Cardiac fibroblast (primary cell): ENCODE results near the gene COPS7A.
"Not testable (repeated sequence)": the region's sequence is repeated elsewhere in the genome, so short reads cannot be mapped to it uniquely, and the experiment has no call there.

Experiments used
- DNase-seq, 2 donors: peaks; one replicate each; pipeline versions ENCODE4 v3.0.0 to v3.0.0-alpha.2; 2010; ENCODE audit warnings: low read depth in 2 of 2
- H3K4me3 ChIP-seq, 2 donors: replicated peaks in 1 of 2; 1 replicate in 1 of 2; 2 replicates in 1 of 2; pipeline ENCODE4 v1.5.1; 2011; ENCODE audit warnings: low read depth in 2 of 2, low read length in 2 of 2, mild to moderate bottlenecking in 2 of 2, moderate library complexity in 1 of 2
- CTCF ChIP-seq: IDR thresholded peaks from one replicate; pipeline ENCODE4 v1.5.1; 2011; ENCODE audit warnings: low read depth, mild to moderate bottlenecking, low read length, inconsistent platforms

Gene COPS7A

DNA sequence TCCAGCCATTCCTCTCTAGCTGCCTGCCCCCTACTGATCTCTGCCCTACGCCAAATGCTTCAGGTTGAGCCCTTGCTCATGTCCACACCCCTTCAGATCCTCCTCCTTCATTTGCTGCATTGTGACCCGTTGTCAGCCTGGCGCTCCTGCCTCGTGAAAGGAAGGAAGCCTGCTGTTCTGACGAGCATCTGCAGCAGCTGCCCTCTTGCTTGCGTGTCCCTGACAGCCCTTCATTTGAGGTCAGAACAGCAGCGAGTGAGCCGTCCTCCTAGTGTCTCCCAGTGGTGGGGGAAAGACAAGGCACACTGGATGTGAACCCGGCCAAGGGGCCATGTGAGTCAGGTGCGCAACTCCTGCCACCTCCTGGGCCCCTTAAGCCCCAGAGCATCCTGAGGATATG is 20.2 kb upstream of the COPS7A start:
- no peak for DNase-seq
- TF ChIP-seq CTCF: no peak
- H3K4me3 ChIP-seq: no peak overlapping the region

GRCh38 chr12:6708351-6708750 is 15.5 kb upstream of the COPS7A start:
- not testable (repeated sequence) for DNase-seq, H3K4me3 ChIP-seq

- H3K4me3 ChIP-seq: no peak overlapping the region
- TF ChIP-seq CTCF: no peak
- DNase-seq: no peak
Measured at GRCh38 chr12:6708960-6709394, 14.9 kb upstream of the COPS7A start.

- not testable (repeated sequence) for H3K4me3 ChIP-seq, DNase-seq
Measured at GRCh38 chr12:6716031-6716873, 7.6 kb upstream of the COPS7A start.

- no peak overlapping the region for H3K4me3 ChIP-seq
- no peak for DNase-seq
- TF ChIP-seq CTCF: no peak
Measured at GRCh38 chr12:6716874-6717437, 6.9 kb upstream of the COPS7A start.

DNA sequence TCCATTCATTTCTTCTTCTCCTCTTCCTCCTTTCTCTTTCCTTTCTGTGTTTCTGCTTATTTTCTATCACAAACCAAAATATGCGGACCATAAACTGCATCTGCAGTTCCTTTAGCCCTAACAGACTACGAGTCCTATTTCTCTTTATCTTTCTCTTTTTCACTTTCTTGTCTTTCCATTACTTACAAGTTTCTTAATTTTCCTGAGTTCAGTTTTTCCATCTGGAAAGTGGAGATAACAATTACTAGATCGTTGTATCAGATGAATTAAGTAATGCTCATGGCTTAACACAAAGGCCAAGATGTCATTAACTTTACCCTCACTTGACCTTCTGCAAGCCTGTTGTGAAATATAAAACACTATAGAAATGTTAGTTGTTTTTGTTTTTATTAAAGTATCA is 983 bp upstream of the COPS7A start:
- TF ChIP-seq CTCF: no peak
- DNase-seq: no peak
- H3K4me3 ChIP-seq: no peak overlapping the region

DNA sequence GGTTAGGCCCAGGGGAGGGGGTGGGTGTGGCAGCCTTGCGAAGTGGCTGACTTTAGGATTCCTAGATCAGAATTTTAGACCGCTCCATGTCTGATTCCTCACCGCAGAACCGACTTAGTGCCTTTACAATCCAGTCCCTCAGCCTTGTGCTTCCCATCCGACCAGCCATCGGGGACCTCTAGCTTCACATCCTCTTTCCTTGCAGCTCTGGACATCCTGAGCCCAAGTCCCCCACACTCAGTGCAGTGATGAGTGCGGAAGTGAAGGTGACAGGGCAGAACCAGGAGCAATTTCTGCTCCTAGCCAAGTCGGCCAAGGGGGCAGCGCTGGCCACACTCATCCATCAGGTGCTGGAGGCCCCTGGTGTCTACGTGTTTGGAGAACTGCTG is 557 bp downstream of the COPS7A start:
- DNase-seq: no peak
- H3K4me3 ChIP-seq: peak overlapping the region; percentile 62 to 67
- TF ChIP-seq CTCF: no peak

GRCh38 chr12:6725350-6725749 is 1.5 kb downstream of the COPS7A start:
- no peak for TF ChIP-seq CTCF
- H3K4me3 ChIP-seq: no peak overlapping the region
- no peak for DNase-seq
